ENCODE measurements around the gene CRACR2B.

The CRACR2B gene

DNA sequence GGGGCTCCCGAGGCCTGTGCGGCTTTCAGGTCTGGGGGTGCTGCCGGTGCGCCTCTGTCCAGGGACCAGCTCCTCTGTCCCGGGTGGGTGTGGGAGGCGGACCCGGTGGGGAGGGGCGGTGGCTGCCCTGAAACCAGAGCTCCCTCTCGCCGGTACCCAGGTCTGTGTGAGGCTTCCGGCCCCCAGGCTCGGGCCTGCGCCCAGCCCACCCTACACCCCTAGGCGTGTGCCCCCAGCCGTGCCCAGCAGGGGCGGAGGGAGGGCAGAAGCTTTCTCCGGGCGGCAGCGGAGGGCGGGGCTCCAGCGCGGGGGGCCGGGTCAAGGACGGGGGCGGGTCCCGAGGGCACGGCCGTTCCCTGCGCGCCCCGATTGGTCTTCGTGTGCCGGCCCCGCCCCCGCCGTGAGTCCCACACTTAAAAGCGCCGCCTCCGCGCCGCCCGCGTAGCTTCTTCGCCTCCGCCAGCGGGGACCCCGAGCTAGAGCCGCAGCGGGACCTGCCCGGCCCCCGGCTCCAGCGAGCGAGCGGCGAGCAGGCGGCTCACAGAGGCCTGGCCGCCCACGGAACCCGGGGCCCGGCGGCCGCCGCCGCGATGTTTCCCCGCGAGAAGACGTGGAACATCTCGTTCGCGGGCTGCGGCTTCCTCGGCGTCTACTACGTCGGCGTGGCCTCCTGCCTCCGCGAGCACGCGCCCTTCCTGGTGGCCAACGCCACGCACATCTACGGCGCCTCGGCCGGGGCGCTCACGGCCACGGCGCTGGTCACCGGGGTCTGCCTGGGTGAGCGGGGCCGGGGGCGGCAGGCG is 8.4 kb upstream of the CRACR2B start:
- H3K9ac ChIP-seq (ENCODE audit: low read depth, low read length), result peak overlapping the region; percentile 54
- no peaks in the 10 kb centered on the region for H3K9me3 ChIP-seq (ENCODE audit: control insufficient read depth, insufficient read depth, low read length)
- H3K36me3 ChIP-seq (ENCODE audit: control insufficient read depth, insufficient read depth, low read length), result peaks cover 8% of the 10 kb centered on the region
- H3K27me3 ChIP-seq (ENCODE audit: control insufficient read depth, insufficient read depth, low read length), result no peaks in the 10 kb centered on the region
- H3K4me3 ChIP-seq (ENCODE audit: low read depth, low read length), result peak overlapping the region; percentile 69
- peaks cover 2% of the 10 kb centered on the region for H3K4me1 ChIP-seq (ENCODE audit: control insufficient read depth, insufficient read depth, low read length)

GRCh38 chr11:819943-820649 is 7.6 kb upstream of the CRACR2B start:
- peaks cover 2% of the 10 kb centered on the region for H3K4me1 ChIP-seq (ENCODE audit: control insufficient read depth, insufficient read depth, low read length)
- H3K4me3 ChIP-seq (ENCODE audit: low read depth, low read length), result peak overlapping the region; percentile 69
- no peaks in the 10 kb centered on the region for H3K27me3 ChIP-seq (ENCODE audit: control insufficient read depth, insufficient read depth, low read length)
- no peak overlapping the region for H3K9ac ChIP-seq (ENCODE audit: low read depth, low read length)
- no peaks in the 10 kb centered on the region for H3K9me3 ChIP-seq (ENCODE audit: control insufficient read depth, insufficient read depth, low read length)
- H3K36me3 ChIP-seq (ENCODE audit: control insufficient read depth, insufficient read depth, low read length), result peaks cover 16% of the 10 kb centered on the region

DNA sequence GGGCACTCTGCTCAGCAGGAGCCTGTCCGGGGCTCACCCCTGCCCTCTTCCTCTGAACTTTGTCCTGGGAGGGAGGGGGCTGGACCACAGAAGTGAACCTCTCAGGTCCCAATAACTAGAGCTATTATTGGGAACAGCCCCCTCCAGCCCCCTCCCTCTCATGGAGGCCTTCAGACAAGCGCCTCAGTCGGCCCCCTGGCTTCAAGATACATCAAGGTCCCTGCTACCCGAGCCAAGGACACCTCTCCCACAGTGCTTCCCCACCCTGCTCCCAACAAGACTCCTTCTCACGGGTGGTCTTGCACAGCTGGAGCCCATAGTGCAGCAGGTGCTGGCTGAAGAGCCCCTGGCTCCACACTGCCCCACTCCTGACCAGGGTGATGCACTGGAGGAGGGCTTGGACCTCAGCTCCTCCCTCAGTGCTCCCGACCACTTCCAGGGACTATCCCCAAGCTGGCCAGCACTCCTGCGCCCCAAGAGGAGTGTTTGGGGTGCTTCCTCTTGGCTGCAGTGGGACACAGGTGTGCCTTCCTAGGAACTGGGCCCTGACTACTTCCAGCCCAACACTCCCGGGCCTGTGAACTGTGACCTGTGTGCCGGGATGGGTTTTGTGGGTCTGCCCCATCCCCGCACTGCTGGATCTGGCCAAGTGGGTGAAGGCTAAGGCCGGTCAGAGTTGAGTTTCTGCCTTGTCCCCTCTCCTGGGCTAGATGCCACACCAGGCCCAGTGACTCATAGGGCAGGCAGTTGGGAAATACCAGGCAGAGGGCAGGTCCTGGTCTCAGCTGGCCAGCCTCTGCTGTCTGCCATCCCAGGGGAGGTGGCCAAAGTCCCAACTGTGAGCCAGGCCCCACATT is 6.8 kb upstream of the CRACR2B start:
- H3K4me3 ChIP-seq (ENCODE audit: low read depth, low read length), result peak overlapping the region; percentile 69
- peaks cover 2% of the 10 kb centered on the region for H3K4me1 ChIP-seq (ENCODE audit: control insufficient read depth, insufficient read depth, low read length)
- peaks cover 16% of the 10 kb centered on the region for H3K36me3 ChIP-seq (ENCODE audit: control insufficient read depth, insufficient read depth, low read length)
- H3K9ac ChIP-seq (ENCODE audit: low read depth, low read length), result no peak overlapping the region
- no peaks in the 10 kb centered on the region for H3K27me3 ChIP-seq (ENCODE audit: control insufficient read depth, insufficient read depth, low read length)
- H3K9me3 ChIP-seq (ENCODE audit: control insufficient read depth, insufficient read depth, low read length), result no peaks in the 10 kb centered on the region

- Histone ChIP-seq H3K27me3 (ENCODE audit: control insufficient read depth, insufficient read depth, low read length) (no peaks in the 10 kb centered on the region), H3K4me1 (ENCODE audit: control insufficient read depth, insufficient read depth, low read length) (peaks cover 2% of the 10 kb centered on the region), H3K9ac (ENCODE audit: low read depth, low read length) (no peak overlapping the region), H3K4me3 (ENCODE audit: low read depth, low read length) (no peak overlapping the region), H3K9me3 (ENCODE audit: control insufficient read depth, insufficient read depth, low read length) (no peaks in the 10 kb centered on the region), H3K36me3 (ENCODE audit: control insufficient read depth, insufficient read depth, low read length) (peaks cover 16% of the 10 kb centered on the region)
Measured at GRCh38 chr11:821512-822371, 6.0 kb upstream of the CRACR2B start.

DNA sequence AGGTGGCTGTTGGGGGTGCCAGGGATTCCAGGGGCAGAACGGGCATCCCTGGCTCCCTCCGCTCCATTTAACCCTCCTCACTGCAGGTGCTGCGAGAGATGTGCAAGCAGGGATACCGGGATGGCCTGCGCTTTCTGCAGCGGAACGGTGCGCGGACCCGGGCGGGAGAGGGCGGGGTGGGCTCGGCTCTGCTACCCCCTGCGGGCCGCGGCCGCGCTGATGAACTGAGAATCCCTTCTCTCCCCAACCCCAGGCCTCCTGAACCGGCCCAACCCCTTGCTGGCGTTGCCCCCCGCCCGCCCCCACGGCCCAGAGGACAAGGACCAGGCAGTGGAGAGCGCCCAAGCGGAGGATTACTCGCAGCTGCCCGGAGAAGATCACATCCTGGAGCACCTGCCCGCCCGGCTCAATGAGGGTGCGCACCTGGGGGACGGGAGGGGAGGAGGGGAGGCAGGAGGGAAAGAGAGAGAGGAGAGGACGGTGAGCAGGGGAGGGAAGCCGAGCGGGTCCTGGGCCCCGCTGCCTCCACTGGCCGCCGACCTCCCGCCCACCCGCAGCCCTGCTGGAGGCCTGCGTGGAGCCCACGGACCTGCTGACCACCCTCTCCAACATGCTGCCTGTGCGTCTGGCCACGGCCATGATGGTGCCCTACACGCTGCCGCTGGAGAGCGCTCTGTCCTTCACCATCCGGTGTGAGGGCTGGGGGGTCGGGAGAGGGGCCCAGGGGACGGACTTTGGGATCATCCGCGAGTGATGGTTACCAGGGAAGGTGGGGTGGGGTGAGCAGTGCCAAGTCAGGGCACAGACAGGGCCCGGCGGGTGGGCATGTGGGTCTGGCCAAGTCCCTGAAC is 4.1 kb upstream of the CRACR2B start:
- peaks cover 16% of the 10 kb centered on the region for H3K36me3 ChIP-seq (ENCODE audit: control insufficient read depth, insufficient read depth, low read length)
- H3K4me3 ChIP-seq (ENCODE audit: low read depth, low read length), result no peak overlapping the region
- no peaks in the 10 kb centered on the region for H3K9me3 ChIP-seq (ENCODE audit: control insufficient read depth, insufficient read depth, low read length)
- no peak overlapping the region for H3K9ac ChIP-seq (ENCODE audit: low read depth, low read length)
- peaks cover 2% of the 10 kb centered on the region for H3K27me3 ChIP-seq (ENCODE audit: control insufficient read depth, insufficient read depth, low read length)
- H3K4me1 ChIP-seq (ENCODE audit: control insufficient read depth, insufficient read depth, low read length), result peaks cover 1% of the 10 kb centered on the region

DNA sequence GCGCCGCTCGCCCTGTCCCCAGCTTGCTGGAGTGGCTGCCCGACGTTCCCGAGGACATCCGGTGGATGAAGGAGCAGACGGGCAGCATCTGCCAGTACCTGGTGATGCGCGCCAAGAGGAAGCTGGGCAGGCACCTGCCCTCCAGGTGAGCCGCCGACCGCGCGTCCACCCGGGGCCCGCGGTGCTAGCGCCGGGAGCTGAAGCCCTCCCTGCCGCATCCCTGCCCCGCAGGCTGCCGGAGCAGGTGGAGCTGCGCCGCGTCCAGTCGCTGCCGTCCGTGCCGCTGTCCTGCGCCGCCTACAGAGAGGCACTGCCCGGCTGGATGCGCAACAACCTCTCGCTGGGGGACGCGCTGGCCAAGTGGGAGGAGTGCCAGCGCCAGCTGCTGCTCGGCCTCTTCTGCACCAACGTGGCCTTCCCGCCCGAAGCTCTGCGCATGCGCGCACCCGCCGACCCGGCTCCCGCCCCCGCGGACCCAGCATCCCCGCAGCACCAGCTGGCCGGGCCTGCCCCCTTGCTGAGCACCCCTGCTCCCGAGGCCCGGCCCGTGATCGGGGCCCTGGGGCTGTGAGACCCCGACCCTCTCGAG is 3.3 kb upstream of the CRACR2B start:
- Histone ChIP-seq H3K9ac (ENCODE audit: low read depth, low read length) (no peak overlapping the region), H3K4me3 (ENCODE audit: low read depth, low read length) (no peak overlapping the region), H3K36me3 (ENCODE audit: control insufficient read depth, insufficient read depth, low read length) (peaks cover 16% of the 10 kb centered on the region), H3K27me3 (ENCODE audit: control insufficient read depth, insufficient read depth, low read length) (peaks cover 6% of the 10 kb centered on the region), H3K9me3 (ENCODE audit: control insufficient read depth, insufficient read depth, low read length) (no peaks in the 10 kb centered on the region), H3K4me1 (ENCODE audit: control insufficient read depth, insufficient read depth, low read length) (no peaks in the 10 kb centered on the region)

DNA sequence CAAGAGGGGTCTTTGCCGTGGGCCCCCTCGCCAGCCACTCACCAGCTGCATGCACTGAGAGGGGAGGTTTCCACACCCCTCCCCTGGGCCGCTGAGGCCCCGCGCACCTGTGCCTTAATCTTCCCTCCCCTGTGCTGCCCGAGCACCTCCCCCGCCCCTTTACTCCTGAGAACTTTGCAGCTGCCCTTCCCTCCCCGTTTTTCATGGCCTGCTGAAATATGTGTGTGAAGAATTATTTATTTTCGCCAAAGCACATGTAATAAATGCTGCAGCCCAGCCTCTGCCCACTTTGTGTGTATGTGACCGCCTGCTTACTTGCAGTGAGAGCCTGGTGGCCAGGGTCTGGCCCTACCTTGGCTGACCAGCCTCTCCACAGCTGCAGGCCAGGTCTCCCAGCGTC is 2.8 kb upstream of the CRACR2B start:
- Histone ChIP-seq H3K9ac (ENCODE audit: low read depth, low read length) (no peak overlapping the region), H3K27me3 (ENCODE audit: control insufficient read depth, insufficient read depth, low read length) (peaks cover 8% of the 10 kb centered on the region), H3K4me3 (ENCODE audit: low read depth, low read length) (no peak overlapping the region), H3K4me1 (ENCODE audit: control insufficient read depth, insufficient read depth, low read length) (no peaks in the 10 kb centered on the region), H3K36me3 (ENCODE audit: control insufficient read depth, insufficient read depth, low read length) (peaks cover 16% of the 10 kb centered on the region), H3K9me3 (ENCODE audit: control insufficient read depth, insufficient read depth, low read length) (no peaks in the 10 kb centered on the region)

GRCh38 chr11:825366-826226 is 2.1 kb upstream of the CRACR2B start:
- H3K4me1 ChIP-seq (ENCODE audit: control insufficient read depth, insufficient read depth, low read length), result no peaks in the 10 kb centered on the region
- peaks cover 10% of the 10 kb centered on the region for H3K27me3 ChIP-seq (ENCODE audit: control insufficient read depth, insufficient read depth, low read length)
- no peak overlapping the region for H3K9ac ChIP-seq (ENCODE audit: low read depth, low read length)
- no peaks in the 10 kb centered on the region for H3K9me3 ChIP-seq (ENCODE audit: control insufficient read depth, insufficient read depth, low read length)
- H3K36me3 ChIP-seq (ENCODE audit: control insufficient read depth, insufficient read depth, low read length), result peaks cover 16% of the 10 kb centered on the region
- H3K4me3 ChIP-seq (ENCODE audit: low read depth, low read length), result no peak overlapping the region

GRCh38 chr11:826227-826621 is 1.5 kb upstream of the CRACR2B start:
- H3K9ac ChIP-seq (ENCODE audit: low read depth, low read length), result no peak overlapping the region
- no peak overlapping the region for H3K4me3 ChIP-seq (ENCODE audit: low read depth, low read length)
- H3K4me1 ChIP-seq (ENCODE audit: control insufficient read depth, insufficient read depth, low read length), result peaks cover 2% of the 10 kb centered on the region
- peaks cover 16% of the 10 kb centered on the region for H3K36me3 ChIP-seq (ENCODE audit: control insufficient read depth, insufficient read depth, low read length)
- H3K9me3 ChIP-seq (ENCODE audit: control insufficient read depth, insufficient read depth, low read length), result no peaks in the 10 kb centered on the region
- peaks cover 16% of the 10 kb centered on the region for H3K27me3 ChIP-seq (ENCODE audit: control insufficient read depth, insufficient read depth, low read length)

GRCh38 chr11:826836-827145 is 928 bp upstream of the CRACR2B start:
- H3K36me3 ChIP-seq (ENCODE audit: control insufficient read depth, insufficient read depth, low read length), result peaks cover 16% of the 10 kb centered on the region
- H3K27me3 ChIP-seq (ENCODE audit: control insufficient read depth, insufficient read depth, low read length), result peaks cover 22% of the 10 kb centered on the region
- peak overlapping the region; percentile 61 for H3K4me3 ChIP-seq (ENCODE audit: low read depth, low read length)
- H3K9me3 ChIP-seq (ENCODE audit: control insufficient read depth, insufficient read depth, low read length), result no peaks in the 10 kb centered on the region
- H3K4me1 ChIP-seq (ENCODE audit: control insufficient read depth, insufficient read depth, low read length), result peaks cover 3% of the 10 kb centered on the region
- no peak overlapping the region for H3K9ac ChIP-seq (ENCODE audit: low read depth, low read length)

Data from iPS-15b (cell line).